Measurements from ENCODE around the gene MBTPS1.

Gene MBTPS1

DNA sequence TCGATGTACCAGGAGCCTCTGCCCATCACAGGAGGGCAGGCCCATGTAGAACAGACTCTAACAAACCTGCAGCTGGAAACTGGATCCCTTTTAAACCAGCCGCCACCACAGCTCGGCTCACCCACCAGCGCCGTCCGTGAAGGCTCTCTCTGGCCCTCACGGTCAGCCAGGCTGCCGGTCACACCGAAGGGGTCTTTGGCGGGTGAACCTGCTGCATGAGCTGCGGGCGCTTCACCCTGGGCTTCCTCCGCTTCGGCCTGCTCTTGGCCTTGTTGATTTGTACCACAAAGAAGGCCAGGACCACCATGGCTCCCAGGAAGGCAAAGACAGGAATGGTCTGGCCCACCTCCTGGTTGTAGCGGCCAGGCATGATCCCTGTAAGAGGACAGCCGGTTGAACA lies 62.5 kb downstream of the MBTPS1 start:
- Histone ChIP-seq H3K27ac (ENCODE audit: low read depth, low read length, poor library complexity, severe bottlenecking) (no peak overlapping the region), H3K4me1 (ENCODE audit: insufficient read depth, low read length, severe bottlenecking) (no peaks in the 10 kb centered on the region), H3K4me3 (ENCODE audit: low read depth, low read length, poor library complexity, severe bottlenecking) (no peak overlapping the region), H3F3A (ENCODE audit: insufficient read depth, low read length) (no peaks in the 10 kb centered on the region), H3K36me3 (ENCODE audit: insufficient read depth, low read length) (peaks cover 79% of the 10 kb centered on the region), H3K9ac (ENCODE audit: low read length) (no peak overlapping the region), H3K79me2 (ENCODE audit: insufficient read depth, low read length) (no peaks in the 10 kb centered on the region), H3K4me2 (ENCODE audit: low read length) (no peak overlapping the region), H3K9me2 (ENCODE audit: low read depth, low read length) (no peaks in the 10 kb centered on the region), H2AFZ (ENCODE audit: low read length) (no peak overlapping the region), H3K9me3 (ENCODE audit: low read length) (no peaks in the 10 kb centered on the region), H3K27me3 (ENCODE audit: insufficient read depth, low read length) (no peaks in the 10 kb centered on the region), H4K20me1 (ENCODE audit: insufficient read depth, low read length) (no peaks in the 10 kb centered on the region)
- TF ChIP-seq, protein P1, sequence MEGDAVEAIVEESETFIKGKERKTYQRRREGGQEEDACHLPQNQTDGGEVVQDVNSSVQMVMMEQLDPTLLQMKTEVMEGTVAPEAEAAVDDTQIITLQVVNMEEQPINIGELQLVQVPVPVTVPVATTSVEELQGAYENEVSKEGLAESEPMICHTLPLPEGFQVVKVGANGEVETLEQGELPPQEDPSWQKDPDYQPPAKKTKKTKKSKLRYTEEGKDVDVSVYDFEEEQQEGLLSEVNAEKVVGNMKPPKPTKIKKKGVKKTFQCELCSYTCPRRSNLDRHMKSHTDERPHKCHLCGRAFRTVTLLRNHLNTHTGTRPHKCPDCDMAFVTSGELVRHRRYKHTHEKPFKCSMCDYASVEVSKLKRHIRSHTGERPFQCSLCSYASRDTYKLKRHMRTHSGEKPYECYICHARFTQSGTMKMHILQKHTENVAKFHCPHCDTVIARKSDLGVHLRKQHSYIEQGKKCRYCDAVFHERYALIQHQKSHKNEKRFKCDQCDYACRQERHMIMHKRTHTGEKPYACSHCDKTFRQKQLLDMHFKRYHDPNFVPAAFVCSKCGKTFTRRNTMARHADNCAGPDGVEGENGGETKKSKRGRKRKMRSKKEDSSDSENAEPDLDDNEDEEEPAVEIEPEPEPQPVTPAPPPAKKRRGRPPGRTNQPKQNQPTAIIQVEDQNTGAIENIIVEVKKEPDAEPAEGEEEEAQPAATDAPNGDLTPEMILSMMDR (IDR thresholded peaks at IDR 0.05; ENCODE audit: low read length), result no peak
- TF ChIP-seq EZH2 (IDR thresholded peaks at IDR 0.05; ENCODE audit: borderline replicate concordance, low read length), result no peak

DNA sequence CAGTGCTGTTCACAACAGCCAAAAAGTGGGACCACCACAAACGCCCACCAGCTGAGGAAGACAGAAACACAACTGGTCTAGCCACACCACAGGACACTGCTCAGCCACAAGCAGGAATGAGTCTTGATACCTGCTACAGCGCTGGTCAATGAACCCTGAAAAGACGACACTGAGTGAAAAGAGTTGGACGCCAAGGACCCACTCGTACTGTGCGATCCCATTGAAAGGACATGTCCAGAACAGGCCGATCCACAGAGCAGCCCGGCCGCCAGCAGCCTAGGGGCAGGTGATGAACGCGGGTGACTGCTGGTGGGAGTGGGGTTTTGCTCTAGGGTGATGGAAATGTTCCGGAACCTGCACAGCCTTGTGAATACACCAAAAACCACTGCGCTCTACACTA lies 63.5 kb downstream of the MBTPS1 start:
- TF ChIP-seq, protein P1 (IDR thresholded peaks at IDR 0.05; ENCODE audit: low read length), result no peak
- TF ChIP-seq EZH2 (IDR thresholded peaks at IDR 0.05; ENCODE audit: borderline replicate concordance, low read length), result no peak
- peaks cover 68% of the 10 kb centered on the region for H3K36me3 ChIP-seq (ENCODE audit: insufficient read depth, low read length)

DNA sequence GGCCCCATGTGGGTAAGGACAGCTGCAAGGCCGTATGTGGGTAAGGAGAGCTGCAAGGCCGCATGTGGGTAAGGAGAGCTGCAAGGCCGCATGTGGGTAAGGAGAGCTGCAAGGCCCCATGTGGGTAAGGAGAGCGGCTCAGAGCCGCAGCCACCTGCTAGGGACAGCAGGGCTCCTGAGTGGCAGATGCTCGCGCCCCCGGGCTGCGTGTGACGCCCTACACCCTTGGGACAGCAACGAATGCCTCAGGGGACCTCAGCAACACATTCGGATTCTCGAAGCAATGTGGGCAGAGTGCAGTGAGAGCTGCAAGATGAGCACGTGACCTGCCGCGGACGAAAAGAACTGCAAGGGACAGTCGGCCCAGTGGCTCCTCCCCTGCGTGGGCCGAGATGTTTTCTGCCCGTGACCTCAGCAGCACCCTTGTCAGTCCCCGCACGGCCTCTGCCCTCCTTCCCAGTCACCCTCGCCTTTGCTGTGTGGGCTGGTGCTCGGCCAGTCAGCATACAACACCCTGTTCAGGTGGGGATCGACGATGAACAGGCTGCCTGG lies 64.6 kb downstream of the MBTPS1 start:
- TF ChIP-seq, protein P1 (IDR thresholded peaks at IDR 0.05; ENCODE audit: low read length), result no peak
- no peak for TF ChIP-seq EZH2 (IDR thresholded peaks at IDR 0.05; ENCODE audit: borderline replicate concordance, low read length)
- Histone ChIP-seq H3K9me3 (ENCODE audit: low read length) (no peaks in the 10 kb centered on the region), H3K4me3 (ENCODE audit: low read depth, low read length, poor library complexity, severe bottlenecking) (no peak overlapping the region), H3K27me3 (ENCODE audit: insufficient read depth, low read length) (no peaks in the 10 kb centered on the region), H2AFZ (ENCODE audit: low read length) (no peak overlapping the region), H3K9me2 (ENCODE audit: low read depth, low read length) (no peaks in the 10 kb centered on the region), H4K20me1 (ENCODE audit: insufficient read depth, low read length) (no peaks in the 10 kb centered on the region), H3K4me2 (ENCODE audit: low read length) (no peak overlapping the region), H3K27ac (ENCODE audit: low read depth, low read length, poor library complexity, severe bottlenecking) (no peak overlapping the region), H3K36me3 (ENCODE audit: insufficient read depth, low read length) (peaks cover 57% of the 10 kb centered on the region), H3F3A (ENCODE audit: insufficient read depth, low read length) (no peaks in the 10 kb centered on the region), H3K9ac (ENCODE audit: low read length) (no peak overlapping the region), H3K4me1 (ENCODE audit: insufficient read depth, low read length, severe bottlenecking) (no peaks in the 10 kb centered on the region), H3K79me2 (ENCODE audit: insufficient read depth, low read length) (no peaks in the 10 kb centered on the region)

More for the DNA sequence above, 63.5 kb downstream of the MBTPS1 start:
- no peak overlapping the region for H3K9ac ChIP-seq (ENCODE audit: low read length)
- no peaks in the 10 kb centered on the region for H3K9me3 ChIP-seq (ENCODE audit: low read length)
- no peaks in the 10 kb centered on the region for H3K79me2 ChIP-seq (ENCODE audit: insufficient read depth, low read length)
- H3K27ac ChIP-seq (ENCODE audit: low read depth, low read length, poor library complexity, severe bottlenecking), result no peak overlapping the region
- H3K27me3 ChIP-seq (ENCODE audit: insufficient read depth, low read length), result no peaks in the 10 kb centered on the region
- no peaks in the 10 kb centered on the region for H3F3A ChIP-seq (ENCODE audit: insufficient read depth, low read length)
- no peaks in the 10 kb centered on the region for H3K9me2 ChIP-seq (ENCODE audit: low read depth, low read length)
- H3K4me2 ChIP-seq (ENCODE audit: low read length), result no peak overlapping the region
- no peak overlapping the region for H2AFZ ChIP-seq (ENCODE audit: low read length)
- no peaks in the 10 kb centered on the region for H3K4me1 ChIP-seq (ENCODE audit: insufficient read depth, low read length, severe bottlenecking)
- H3K4me3 ChIP-seq (ENCODE audit: low read depth, low read length, poor library complexity, severe bottlenecking), result no peak overlapping the region
- H4K20me1 ChIP-seq (ENCODE audit: insufficient read depth, low read length), result no peaks in the 10 kb centered on the region

Measured in OCI-LY1 (cell line).